Measurements from ENCODE around the gene PDE2A. TPM values are rescaled to one million over a fixed set of nuclear protein-coding genes. Genes with fewer than 3 reads are reported as not detected.
A peak's percentile ranks its signal among the peaks of the same experiment; 100 is the strongest.

Gene PDE2A
- total RNA-seq, 1 donor from 2014 or later = 30.0 TPM

DNA sequence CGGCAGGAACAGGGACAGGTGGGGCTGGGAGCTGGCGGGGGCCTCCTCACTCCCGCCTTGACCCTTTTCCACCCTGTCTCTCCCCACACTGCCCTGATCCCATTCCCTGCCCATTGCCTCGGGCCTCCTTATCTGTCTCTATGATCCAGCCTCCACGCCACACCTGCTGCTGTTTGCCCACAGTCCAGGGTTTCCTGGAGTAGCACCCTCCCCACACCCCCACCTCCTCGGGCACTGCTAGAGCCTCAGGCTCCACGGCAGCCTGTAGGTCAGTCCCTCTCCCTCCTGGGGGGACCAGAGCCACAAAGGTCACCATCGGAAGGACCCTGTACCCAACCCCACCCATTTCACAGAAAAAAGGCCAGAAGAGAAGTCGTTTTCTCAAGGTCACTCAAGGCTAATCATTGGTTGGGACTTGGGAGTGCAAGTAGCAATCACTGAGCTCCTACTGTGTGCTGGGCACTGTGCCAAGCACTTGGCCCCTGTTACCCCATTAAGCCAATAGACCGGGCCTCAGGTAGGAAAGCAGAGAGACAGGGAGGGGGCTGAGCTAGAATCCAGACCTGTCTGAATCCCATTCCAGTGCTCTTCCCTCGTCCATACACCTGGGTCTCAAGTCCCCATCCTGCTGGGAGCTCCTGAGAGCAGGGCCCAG, 71.8 kb downstream of the PDE2A start:
- DNase-seq (no peak), ATAC-seq (no peak)
- intact Hi-C loops (cut with micrococcal nuclease) = no loop called here

- intact Hi-C loops (cut with micrococcal nuclease) = no loop called here
- ATAC-seq (no peak), DNase-seq (no peak)
Measured at GRCh38 chr11:72600557-72600956, 73.7 kb downstream of the PDE2A start.

GRCh38 chr11:72599325-72600117, 74.7 kb downstream of the PDE2A start:
- intact Hi-C loops (cut with micrococcal nuclease) = no loop called here
- ATAC-seq = no peak

GRCh38 chr11:72598906-72599305, 75.3 kb downstream of the PDE2A start:
- DNase-seq = peak; percentile 78
- peak; percentile 88 for ATAC-seq
- intact Hi-C loops (cut with micrococcal nuclease) = no loop called here

More at GRCh38 chr11:72599325-72600117, 74.7 kb downstream of the PDE2A start:
- DNase-seq = no peak

DNA sequence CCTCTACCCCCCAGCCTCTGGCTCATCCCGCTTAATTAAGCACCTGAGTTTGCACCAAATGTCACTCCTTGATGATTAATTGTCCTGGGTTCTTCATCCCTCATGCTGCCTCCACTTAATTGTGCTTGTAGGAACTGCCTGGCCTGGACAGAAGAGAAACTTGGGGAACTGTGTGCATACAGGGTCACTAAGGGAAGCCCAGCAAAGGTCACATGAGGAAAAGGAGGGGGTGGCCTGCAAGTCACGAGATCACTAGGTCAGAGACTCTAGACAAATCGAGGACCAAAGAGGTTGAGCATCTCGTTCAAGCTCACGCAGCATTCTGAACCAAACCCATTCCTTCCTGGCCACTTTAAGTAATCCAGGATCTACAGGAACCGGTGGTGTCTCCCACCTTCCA, 75.8 kb downstream of the PDE2A start:
- intact Hi-C loops (cut with micrococcal nuclease) = no loop called here
- peak; percentile 30 for ATAC-seq

DNA sequence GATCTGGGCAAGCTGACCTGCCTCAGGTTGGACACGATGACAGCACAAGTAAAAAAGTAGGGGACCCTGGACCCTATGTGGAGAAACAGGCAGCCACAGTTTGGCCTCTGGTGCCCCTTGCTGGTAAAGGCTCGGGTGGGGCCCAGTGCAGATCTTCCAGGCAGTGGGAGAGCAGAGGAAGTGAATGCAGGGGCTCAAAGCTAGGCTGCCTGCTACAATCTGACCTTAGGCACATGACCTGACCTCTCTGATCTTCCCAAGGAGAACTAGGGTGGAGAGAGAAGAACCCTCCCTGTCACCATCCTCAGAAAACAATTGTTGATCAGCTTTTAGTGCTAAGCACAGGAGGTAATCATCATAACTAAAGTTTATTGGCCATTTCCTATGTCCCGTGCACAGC, 76.5 kb downstream of the PDE2A start:
- ATAC-seq = no peak
- DNase-seq = no peak
- intact Hi-C loops (cut with micrococcal nuclease) = no loop called here

More for the DNA sequence above, 75.8 kb downstream of the PDE2A start:
- no peak for DNase-seq

- intact Hi-C loops (cut with micrococcal nuclease) = no loop called here
- no peak for DNase-seq
- no peak for ATAC-seq
Measured at GRCh38 chr11:72595292-72595684, 78.9 kb downstream of the PDE2A start.

- intact Hi-C loops (cut with micrococcal nuclease) = no loop called here
- ATAC-seq (no peak), DNase-seq (no peak)
Measured at GRCh38 chr11:72594493-72595291, 79.5 kb downstream of the PDE2A start.

DNA sequence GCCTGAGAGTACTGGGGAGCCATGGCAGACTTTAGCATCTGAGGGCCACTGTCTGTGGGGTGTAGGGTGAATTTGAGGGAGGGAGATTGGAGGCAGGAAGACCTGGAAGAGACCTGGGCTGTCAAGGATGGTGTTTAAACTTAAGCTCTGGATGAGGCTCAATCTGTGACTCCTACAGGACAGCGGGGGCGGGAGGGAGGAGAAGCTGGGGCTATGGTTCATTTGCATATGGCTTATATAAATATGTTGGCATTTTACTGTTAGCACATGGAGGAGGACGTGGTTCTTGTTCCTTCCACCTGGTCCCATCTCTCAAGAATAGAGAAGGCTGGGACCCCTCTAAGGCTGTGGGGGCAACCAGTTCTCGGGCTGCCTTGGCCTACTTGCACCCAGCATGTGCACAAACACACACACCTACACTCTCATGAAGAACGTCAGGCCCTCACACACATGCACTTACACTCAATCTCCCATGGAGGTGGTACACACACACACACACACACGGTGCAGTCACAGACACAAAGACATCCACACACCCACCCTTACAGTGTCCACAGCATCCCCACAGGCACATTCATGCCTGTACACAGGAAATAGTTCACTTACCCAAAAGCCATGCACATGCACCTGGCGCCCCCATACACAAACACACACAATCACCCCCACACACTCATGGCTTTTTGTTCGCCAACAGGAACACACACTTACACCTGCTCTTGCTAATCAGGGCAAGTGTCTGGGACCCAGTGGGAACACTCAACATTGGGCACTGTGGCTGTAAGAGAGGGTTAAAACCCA, 81.3 kb downstream of the PDE2A start:
- ATAC-seq = no peak
- intact Hi-C loops (cut with micrococcal nuclease) = no loop called here
- no peak for DNase-seq

GRCh38 chr11:72591785-72592502, 82.3 kb downstream of the PDE2A start:
- DNase-seq (no peak), ATAC-seq (no peak)
- intact Hi-C loops (cut with micrococcal nuclease) = no loop called here

- intact Hi-C loops (cut with micrococcal nuclease) = no loop called here
- ATAC-seq (no peak), DNase-seq (peak; percentile 12)
Measured at GRCh38 chr11:72591023-72591422, 83.2 kb downstream of the PDE2A start.

DNA sequence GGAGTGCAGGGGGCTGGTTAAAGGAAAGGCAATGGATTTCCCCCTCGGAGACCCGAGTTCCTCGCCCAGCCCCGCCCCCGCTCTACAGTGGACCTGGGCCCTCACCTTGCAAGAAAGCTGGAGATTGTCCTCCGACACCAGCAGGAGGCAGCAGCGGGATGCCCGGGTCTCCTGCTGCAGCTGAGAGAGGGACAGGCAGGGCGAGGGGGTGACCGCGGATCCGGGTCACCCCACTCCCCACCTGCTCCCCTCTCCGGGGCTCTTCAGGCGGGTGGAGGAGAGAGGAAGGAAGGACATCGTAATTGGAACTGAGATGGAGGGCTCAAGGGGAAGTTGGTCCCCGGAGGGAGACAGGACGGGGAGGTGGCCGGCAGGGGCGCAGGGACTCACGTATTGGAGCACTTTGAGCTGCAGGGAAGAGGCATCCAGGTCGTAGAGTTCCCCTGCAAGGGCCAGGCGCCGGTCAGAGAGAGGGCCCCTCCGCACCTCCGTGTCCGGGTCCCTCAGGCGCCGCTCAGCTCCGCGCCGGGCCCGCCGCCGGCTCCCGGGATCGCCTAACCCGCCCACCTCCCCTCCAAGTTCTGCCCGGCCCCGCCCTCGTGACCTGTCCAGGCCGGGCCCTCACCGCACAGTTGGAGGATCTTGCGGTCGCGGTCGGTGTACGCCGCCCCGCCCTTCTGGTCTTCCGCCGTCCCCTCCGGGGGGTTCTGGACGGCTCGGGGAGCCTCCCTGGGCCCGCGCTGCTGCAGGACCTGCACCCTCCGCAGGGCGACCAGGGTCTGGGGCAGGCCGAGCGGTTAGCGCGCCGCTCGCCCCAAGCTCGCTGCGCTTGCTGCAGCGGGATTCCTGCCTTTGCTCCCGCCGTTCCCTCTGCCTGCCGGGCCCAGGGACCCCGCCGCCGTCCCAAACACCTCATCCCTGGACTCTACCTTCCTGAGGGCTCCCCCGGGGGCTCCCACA, 84.1 kb downstream of the PDE2A start:
- ATAC-seq (peak; percentile 59), DNase-seq (peak; percentile 61)
- intact Hi-C loops (cut with micrococcal nuclease) = loop anchor here (5.0 kb wide), 1 partner anchor 52 kb away; no protein-coding TSS in a partner anchor

DNA sequence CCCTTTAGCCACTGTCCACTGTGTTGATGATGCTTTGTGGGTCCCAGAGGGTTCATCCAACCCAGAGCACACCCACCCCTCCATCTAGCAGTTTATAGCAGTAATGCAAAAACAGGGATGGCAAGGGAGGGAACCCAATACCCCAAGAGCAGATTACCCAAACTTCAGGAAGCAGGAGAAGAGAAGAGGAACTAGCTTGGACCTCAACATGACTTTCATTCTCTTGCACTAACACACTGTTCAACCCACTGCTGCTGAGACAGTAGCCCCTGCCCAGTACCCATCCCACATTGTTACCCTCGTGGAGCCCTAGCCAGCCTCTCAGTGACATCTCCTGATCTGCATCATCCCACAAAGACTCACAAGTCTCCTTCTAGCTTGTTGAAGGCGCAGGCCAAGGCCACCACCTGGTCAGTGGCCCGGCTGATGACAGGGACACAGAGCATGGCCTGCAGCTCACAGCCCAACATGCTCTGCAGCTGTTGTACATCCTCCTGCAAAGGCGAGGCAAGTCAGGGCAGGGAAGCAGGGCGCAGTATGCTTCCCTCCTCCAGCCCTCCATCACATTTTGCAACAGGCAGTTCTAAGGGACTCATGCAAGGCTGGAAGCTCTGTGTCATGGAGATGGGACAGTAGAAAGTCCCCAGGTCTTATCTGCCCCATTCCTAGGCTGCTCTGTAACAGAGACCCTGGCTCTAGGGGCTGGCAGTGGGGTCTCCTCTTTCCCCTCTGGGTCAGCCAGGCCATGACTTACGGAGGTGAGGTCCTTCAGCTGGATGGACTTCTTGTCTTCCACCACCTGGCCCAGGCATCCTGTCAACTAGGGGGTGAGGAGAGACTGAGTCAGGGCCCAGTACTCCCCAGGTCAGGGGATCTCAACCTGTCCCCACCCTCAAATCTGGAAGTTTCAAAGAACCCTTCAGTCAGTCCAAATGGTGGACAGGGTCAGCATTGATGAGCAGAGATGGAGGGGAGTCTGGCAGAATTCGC, 85.5 kb downstream of the PDE2A start:
- intact Hi-C loops (cut with micrococcal nuclease) = loop anchor here (5.0 kb wide), 1 partner anchor 54 kb away; no protein-coding TSS in a partner anchor

DNA sequence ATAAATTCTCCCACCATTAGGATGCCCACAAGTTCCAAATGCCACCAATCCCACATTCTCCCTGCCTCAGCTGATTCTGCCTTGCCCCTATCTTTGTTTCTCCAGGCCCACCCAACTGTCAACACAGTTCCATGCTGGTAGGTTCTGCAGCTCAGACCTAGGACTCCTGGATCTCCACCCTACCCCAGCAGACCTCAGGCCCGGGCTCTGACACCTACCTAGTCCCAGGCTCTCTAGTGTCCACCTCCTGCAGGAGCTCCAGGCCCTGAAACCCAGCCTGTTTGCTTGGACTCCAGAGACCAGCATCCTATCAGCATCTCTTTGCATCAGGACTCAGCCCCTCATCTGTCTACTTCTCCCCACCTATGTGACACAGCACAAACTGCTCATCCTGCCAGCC, 86.5 kb downstream of the PDE2A start:
- no peak for ATAC-seq
- DNase-seq = peak; percentile 8
- intact Hi-C loops (cut with micrococcal nuclease) = loop anchor here (5.0 kb wide), 1 partner anchor 55 kb away; no protein-coding TSS in a partner anchor

More for the DNA sequence above, 85.5 kb downstream of the PDE2A start:
- DNase-seq = peak; percentile 7
- no peak for ATAC-seq

DNA sequence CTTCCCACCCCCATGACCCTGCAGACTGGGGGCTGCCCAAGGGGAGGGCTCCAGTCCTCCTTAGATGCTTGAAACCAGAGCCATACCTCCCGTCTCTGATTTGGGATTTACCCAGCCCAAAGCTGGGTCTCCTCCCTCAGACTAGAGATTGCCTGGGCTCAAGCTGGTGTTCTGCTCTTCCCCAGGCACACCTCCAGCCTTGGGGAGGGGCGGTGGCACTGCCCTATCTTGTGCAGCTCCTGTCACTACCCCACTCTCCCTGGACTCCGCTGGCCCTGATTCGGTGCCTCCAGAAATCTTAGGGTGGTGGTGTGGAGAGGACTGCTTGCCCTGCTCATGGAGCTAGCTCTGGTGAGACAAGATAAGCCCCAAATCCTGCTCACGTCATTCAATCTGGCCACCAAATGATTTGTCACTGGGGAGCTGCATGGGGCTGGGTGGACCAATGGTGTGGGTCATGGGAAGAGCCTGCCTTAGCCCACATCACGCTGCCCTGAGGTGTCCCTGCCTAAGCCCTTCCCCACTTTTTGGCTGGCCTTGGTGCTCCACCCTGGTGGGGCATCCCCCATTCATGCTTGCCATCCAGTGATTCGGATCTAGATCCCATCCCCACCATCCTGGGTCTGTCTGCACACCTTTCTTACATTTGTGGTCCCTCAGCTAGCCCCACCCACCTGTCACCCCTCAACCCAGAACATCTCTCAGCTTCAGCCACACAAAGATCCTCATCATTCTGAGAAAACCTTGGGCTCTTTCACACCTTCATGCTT, 87.7 kb downstream of the PDE2A start:
- DNase-seq = peak; percentile 27
- no peak for ATAC-seq
- intact Hi-C loops (cut with micrococcal nuclease) = loop anchor here (5.0 kb wide), 1 partner anchor 56 kb away; no protein-coding TSS in a partner anchor
